ENCODE results near the gene PFDN2. TPM values are rescaled to one million over a fixed set of nuclear protein-coding genes. Genes with fewer than 3 reads are reported as not detected.

Gene PFDN2
- total and polyA plus RNA-seq, 2 of the 4 experiments (the other 2 are of a cell fraction), result 62.4 to 179 TPM

- no peaks in the 10 kb centered on the region for H3K27me3 ChIP-seq (ENCODE audit: control insufficient read depth, insufficient read depth, low read length)
- no peak overlapping the region for H3K4me2 ChIP-seq (ENCODE audit: low read depth, low read length)
- H3K4ac ChIP-seq (ENCODE audit: low read depth, low read length), result no peak overlapping the region
- no peak overlapping the region for H2BK15ac ChIP-seq (ENCODE audit: low read depth, low read length)
- peaks cover 7% of the 10 kb centered on the region for H3K4me1 ChIP-seq (ENCODE audit: control insufficient read depth, insufficient read depth, low read length)
- no peak overlapping the region for H4K91ac ChIP-seq (ENCODE audit: insufficient read depth, low read depth, low read length)
- H2BK20ac ChIP-seq (ENCODE audit: low read depth, low read length), result no peak overlapping the region
- peaks cover 9% of the 10 kb centered on the region for H3K9me1 ChIP-seq (ENCODE audit: insufficient read depth, low read length)
- H3K23ac ChIP-seq (ENCODE audit: low read depth, low read length), result no peak overlapping the region
- no peak overlapping the region for H2BK5ac ChIP-seq (ENCODE audit: low read depth, low read length, poor library complexity, severe bottlenecking)
- H2BK120ac ChIP-seq (ENCODE audit: low read depth, low read length), result no peak overlapping the region
- CTCF ChIA-PET, result no interaction called here
- no peak overlapping the region for H2AFZ ChIP-seq (replicated peaks; ENCODE audit: low read length, poor library complexity)
- no TSS peak for BruUV-seq (replicated peaks)
- DNase-seq, result no peak
- in situ Hi-C loops (cut with MboI; ENCODE audit: low sequenced_read_pairs), result no loop called here
- no peak overlapping the region for H3K9ac ChIP-seq (ENCODE audit: low read depth, low read length)
- POLR2A ChIA-PET (ENCODE audit: unreplicated experiment), result no interaction called here
- ATAC-seq (ENCODE audit: low read depth), result no peak
- no peak overlapping the region for H4K5ac ChIP-seq (ENCODE audit: low read depth, low read length)
- peaks cover 33% of the 10 kb centered on the region for H3K36me3 ChIP-seq (ENCODE audit: control insufficient read depth, insufficient read depth, low read length)
- H3K4me3 ChIP-seq (ENCODE audit: insufficient read depth, low read depth, low read length), result no peak overlapping the region
- H2AK9ac ChIP-seq (replicated peaks; ENCODE audit: low read depth, low read length, poor library complexity), result no peak overlapping the region
- H3K14ac ChIP-seq (replicated peaks; ENCODE audit: low read depth, low read length), result no peak overlapping the region
- H3K18ac ChIP-seq (ENCODE audit: low read depth, low read length), result no peak overlapping the region
- dilution Hi-C loops (cut with HindIII; ENCODE audit: low sequenced_read_pairs, unreplicated experiment), result no loop called here
- no peaks in the 10 kb centered on the region for H3K9me3 ChIP-seq (ENCODE audit: control insufficient read depth, insufficient read depth, low read length)
- H2AK5ac ChIP-seq (ENCODE audit: low read depth, low read length), result no peak overlapping the region
- TF ChIP-seq MAZ (IDR thresholded peaks at IDR 0.05; ENCODE audit: borderline replicate concordance, low read depth, low read length) (no peak), BHLHE40 (IDR thresholded peaks at IDR 0.05; ENCODE audit: low read depth, low read length) (no peak), RAD21 (IDR thresholded peaks at IDR 0.05; ENCODE audit: low read length) (no peak), FOS (IDR thresholded peaks at IDR 0.05; ENCODE audit: low read depth, low read length) (no peak), RFX5 (IDR thresholded peaks at IDR 0.05; ENCODE audit: low read depth, low read length) (no peak), NFE2L2 (IDR thresholded peaks at IDR 0.05; ENCODE audit: low read depth, low read length) (no peak), MAFK (IDR thresholded peaks at IDR 0.05; ENCODE audit: low read depth, low read length) (no peak), CTCF (conservative IDR thresholded peaks at IDR 0.05; ENCODE audit: low read depth, low read length) (no peak), SMC3 (IDR thresholded peaks at IDR 0.05; ENCODE audit: low read depth, low read length) (no peak), USF2 (IDR thresholded peaks at IDR 0.05; ENCODE audit: low read depth, low read length) (no peak)
- no peak overlapping the region for H4K8ac ChIP-seq (ENCODE audit: low read depth in 2 of 2, low read length in 2 of 2)
- peaks cover 16 to 34% of the 10 kb centered on the region in 2 experiments for H3K79me1 ChIP-seq (ENCODE audit: low read depth in 1 of 2, low read length in 2 of 2)
- no peaks in the 10 kb centered on the region for H4K20me1 ChIP-seq (ENCODE audit: insufficient read depth, low read length)
- intact Hi-C loops (cut with micrococcal nuclease), result no loop called here
- H3K56ac ChIP-seq (ENCODE audit: extremely low read depth, insufficient read depth, low read length), result no peak overlapping the region
- H3K27ac ChIP-seq (ENCODE audit: insufficient read depth, low read length), result no peak overlapping the region
- 88% methylated on average over 4 of the region's 7 CpGs; no CpG with 5 or more reads in 1 of the 2 experiments for WGBS, 2 experiments (ENCODE audit: extremely low coverage in 2 of 2, insufficient read length in 1 of 2)
Measured at GRCh38 chr1:161162052-161162451, 44.2 kb upstream of the PFDN2 start.
